Kidney epithelial cell (primary cell): Measurements from ENCODE around the gene RBM26. TPM values are rescaled to one million over a fixed set of nuclear protein-coding genes. Genes with fewer than 3 reads are reported as not detected.

Source experiments
- DNase-seq: peaks from one replicate; pipeline ENCODE4 v3.0.0-alpha.2; 2010; ENCODE audit warnings: low read depth
- H3K27me3 ChIP-seq: 2 replicates; pipeline ENCODE4 v1.6.0; 2011; ENCODE audit warnings: low read length; ENCODE audit not compliant: control insufficient read depth, insufficient read depth
- H3K36me3 ChIP-seq: 2 replicates; pipeline ENCODE4 v1.5.1; 2011; ENCODE audit warnings: low read length; ENCODE audit not compliant: control insufficient read depth, insufficient read depth
- H3K4me3 ChIP-seq: 2 replicates; pipeline ENCODE4 v1.5.1; 2011; ENCODE audit warnings: low read depth, mild to moderate bottlenecking, control low read depth, low read length
- CTCF ChIP-seq: IDR thresholded peaks from 2 replicates; pipeline ENCODE4 v1.5.1; 2011; ENCODE audit warnings: mild to moderate bottlenecking, moderate library complexity, low read length, control low read depth, inconsistent platforms; ENCODE audit not compliant: insufficient read depth, poor library complexity, severe bottlenecking
- total RNA-seq: library from RNA; depleted of rRNA; stranded (reverse); fragments of >200 nt; gene quantifications from 2 replicates; pipeline ENCODE4 v1.2.3, GENCODE V29; 2015

RBM26 gene
- total RNA-seq, 1 donor from 2014 or later, result 25.6 TPM

DNA sequence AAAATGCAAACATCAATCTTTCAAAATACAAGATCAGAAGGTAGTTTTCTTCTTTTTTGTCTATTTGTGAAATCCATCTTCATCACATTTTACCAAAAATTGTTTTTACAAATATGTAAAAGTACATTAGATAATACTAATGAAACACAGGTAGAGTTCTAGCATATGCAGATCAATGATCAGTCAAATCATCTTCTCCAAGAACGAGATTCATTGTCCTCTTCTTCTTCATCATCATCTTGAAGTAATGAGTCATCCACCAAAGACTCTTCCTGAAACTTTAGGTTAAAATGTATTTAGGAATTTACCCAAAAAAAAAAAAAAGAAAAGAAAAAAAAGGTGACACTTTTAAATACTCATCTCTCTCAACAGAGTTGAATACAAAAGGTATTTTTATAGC, 85.6 kb downstream of the RBM26 start:
- H3K4me3 ChIP-seq, result no peak overlapping the region
- no peak for DNase-seq
- no peak for TF ChIP-seq CTCF
- H3K27me3 ChIP-seq, result no peaks in the 10 kb centered on the region
- H3K36me3 ChIP-seq, result no peaks in the 10 kb centered on the region

- no peak for DNase-seq
- no peaks in the 10 kb centered on the region for H3K36me3 ChIP-seq
- no peak for TF ChIP-seq CTCF
These were observed 87.4 kb downstream of the RBM26 start for GRCh38 chr13:79318664-79319063.

GRCh38 chr13:79317856-79318255, 88.2 kb downstream of the RBM26 start:
- TF ChIP-seq CTCF, result no peak

More at GRCh38 chr13:79318664-79319063, 87.4 kb downstream of the RBM26 start:
- Histone ChIP-seq H3K4me3 (no peak overlapping the region), H3K27me3 (no peaks in the 10 kb centered on the region)

DNA sequence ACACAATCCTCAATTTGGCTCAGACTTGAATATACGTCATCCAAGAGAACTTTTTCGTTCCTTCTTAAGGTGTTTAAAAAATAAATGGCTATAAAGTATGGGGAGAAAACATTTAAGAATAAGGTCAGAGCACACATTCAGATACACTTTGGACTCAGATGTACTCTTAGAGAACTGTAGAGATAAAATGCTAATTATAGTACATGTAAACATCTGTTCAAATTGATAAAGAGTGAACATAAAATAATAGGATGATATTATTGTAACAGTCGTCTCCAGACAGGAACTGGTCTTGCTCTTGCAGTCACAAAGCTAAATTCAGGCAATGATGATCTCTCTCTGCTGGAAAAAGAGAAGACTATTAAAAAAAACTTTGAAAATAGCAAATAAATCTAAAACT, 91.4 kb downstream of the RBM26 start:
- H3K27me3 ChIP-seq, result no peaks in the 10 kb centered on the region
- H3K4me3 ChIP-seq, result no peak overlapping the region
- no peak for DNase-seq
- no peak for TF ChIP-seq CTCF
- no peaks in the 10 kb centered on the region for H3K36me3 ChIP-seq

More at GRCh38 chr13:79317856-79318255, 88.2 kb downstream of the RBM26 start:
- H3K27me3 ChIP-seq, result no peaks in the 10 kb centered on the region
- no peak for DNase-seq
- H3K4me3 ChIP-seq, result no peak overlapping the region
- no peaks in the 10 kb centered on the region for H3K36me3 ChIP-seq

DNA sequence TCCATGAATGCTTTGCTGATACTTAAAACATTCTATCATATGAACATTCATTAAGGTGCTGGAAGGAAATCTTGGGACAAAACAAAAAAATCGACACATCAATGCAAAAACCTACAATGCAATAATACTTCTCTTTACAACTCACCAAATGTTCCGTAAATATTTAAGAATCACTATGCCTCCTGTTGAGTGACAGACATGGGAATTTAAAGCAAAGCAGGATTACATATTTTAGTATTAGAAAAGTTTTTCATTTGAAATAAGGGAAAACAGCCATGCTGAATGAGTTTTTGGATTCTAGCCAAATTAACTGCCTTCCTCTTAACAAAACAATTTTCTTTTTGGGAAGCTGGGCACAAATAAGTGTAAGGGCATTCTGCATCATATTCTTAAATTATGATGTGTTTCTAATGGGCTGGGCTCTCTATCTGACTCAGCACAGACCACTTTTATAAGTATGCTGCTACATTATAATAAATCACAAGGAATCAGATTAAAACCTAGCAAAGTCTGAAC, 93.7 kb downstream of the RBM26 start:
- Histone ChIP-seq H3K4me3 (no peak overlapping the region), H3K27me3 (no peaks in the 10 kb centered on the region), H3K36me3 (no peaks in the 10 kb centered on the region)
- TF ChIP-seq CTCF, result no peak
- no peak for DNase-seq

DNA sequence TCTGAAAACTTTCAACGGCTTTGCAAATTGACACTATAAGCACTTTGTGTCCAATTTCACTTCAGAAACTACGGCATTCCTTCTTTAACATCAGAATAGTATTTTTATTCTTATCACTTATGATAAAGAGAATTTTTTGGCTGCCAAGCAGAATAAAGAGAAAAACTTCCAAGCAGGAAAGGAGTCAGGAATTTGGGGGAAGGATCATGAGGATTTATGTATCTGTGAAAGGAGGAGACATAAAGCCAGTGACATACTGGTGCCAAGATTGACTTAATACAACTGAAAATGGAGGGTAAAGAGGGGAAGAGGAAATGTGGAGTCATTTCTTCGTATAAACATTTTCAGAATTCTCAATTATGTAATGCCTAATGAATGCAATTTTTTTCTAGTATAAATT, 94.7 kb downstream of the RBM26 start:
- DNase-seq, result no peak
- TF ChIP-seq CTCF, result no peak
- Histone ChIP-seq H3K36me3 (no peaks in the 10 kb centered on the region), H3K4me3 (no peak overlapping the region), H3K27me3 (no peaks in the 10 kb centered on the region)
